ENCODE measurements around the gene RASD1.
"Not testable (repeated sequence)": the region's sequence is repeated elsewhere in the genome, so short reads cannot be mapped to it uniquely, and the experiment has no call there.

The RASD1 gene

DNA sequence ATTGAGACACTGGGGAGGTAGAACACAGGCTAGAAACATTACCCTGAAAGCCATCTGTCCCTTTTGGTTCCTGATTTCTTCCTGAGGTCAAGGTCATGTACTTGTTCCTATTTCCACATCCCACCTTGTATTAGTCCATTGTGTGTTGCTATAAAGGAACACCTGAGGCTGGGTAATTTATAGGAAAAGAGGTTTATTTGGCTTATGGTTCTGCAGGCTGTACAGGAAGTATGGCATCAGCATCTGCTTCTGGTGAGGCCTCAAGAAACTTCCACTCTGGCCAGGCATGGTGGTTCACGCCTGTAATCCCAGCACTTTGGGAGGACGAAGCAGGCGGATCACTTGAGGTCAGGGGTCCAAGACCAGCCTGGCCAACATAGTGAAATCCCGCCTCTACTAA, 26.8 kb downstream of the RASD1 start:
- no peak for DNase-seq (ENCODE audit: low read depth in 2 of 2)

DNA sequence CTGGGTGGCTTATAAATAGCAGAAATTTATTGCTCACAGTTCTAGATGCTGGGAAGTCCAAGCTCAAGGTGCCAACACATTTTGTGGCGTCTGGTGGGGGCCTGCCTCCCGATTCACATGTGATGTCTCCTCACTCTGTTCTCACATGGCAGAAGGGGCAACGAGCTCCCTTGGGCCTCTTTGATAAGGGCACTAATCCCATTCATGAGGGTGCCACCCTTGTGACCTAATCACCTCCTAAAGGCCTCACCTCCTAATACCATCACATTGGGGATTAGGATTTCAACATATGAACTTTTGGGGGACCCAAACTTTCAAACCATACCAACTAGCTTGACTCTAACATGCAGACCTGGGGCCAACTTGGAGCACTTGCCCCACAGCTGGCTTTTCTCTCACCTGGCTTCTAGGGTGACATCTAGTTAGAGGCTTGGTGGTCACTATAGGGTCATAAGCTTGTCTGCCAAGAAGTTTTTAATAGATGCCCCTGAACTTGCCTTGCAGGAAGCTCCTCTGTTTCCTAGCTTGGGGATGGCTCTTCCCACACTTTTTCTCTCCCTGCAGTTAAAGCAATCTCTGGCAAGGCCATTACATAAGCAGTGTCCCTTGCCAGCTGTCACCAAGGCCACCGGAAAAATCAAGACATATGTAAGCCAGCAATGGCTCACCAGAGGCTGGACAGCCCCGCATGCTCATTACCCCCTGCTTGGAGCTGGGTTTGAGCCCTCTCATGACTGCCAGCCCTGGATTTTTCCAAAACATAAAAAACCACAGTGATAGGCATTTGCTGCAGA, 27.8 kb downstream of the RASD1 start:
- no peak for DNase-seq (ENCODE audit: low read depth in 2 of 2)

DNA sequence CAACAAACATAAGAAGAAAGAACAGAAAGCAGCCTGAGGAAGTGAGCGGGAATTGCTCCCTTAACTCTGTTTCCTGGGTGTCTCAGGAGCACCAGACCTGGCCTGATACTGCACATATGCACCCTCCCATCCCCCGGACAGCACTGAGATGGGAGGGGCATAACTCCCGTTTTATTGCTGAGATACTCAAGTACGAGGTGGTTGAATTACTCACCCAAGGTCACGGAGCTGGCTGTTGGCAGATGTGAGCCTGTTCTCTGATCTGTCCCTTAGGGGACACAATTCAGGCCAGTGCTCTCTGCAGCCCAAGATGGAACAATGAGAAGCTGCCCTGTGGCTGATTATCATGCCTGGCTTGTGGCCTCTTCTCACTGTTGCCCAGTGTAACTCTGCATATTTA, 28.5 kb downstream of the RASD1 start:
- DNase-seq (ENCODE audit: low read depth in 2 of 2) = no peak

DNA sequence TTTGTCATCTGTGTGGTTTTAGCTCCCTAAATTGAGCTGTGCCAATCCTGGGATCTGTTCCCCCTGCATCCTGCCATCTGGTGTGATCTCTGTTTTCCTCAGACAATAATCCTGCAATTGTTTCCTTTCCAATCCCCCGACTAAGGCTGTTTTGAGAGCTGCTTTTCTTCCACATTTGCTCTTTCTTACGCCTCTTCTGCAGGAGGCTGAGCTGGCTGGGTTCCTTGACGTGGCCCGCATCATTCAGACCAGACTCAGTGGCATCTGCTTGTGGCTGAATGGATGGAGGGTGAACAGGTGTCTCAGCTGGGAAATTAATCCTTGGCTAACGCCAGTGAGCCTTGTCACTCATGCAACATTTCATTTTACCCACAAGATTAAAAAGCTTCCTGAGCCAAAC, 29.2 kb downstream of the RASD1 start:
- no peak for DNase-seq (ENCODE audit: low read depth in 2 of 2)

GRCh38 chr17:17466511-17466910, 29.7 kb downstream of the RASD1 start:
- DNase-seq (ENCODE audit: low read depth in 2 of 2) = no peak

DNA sequence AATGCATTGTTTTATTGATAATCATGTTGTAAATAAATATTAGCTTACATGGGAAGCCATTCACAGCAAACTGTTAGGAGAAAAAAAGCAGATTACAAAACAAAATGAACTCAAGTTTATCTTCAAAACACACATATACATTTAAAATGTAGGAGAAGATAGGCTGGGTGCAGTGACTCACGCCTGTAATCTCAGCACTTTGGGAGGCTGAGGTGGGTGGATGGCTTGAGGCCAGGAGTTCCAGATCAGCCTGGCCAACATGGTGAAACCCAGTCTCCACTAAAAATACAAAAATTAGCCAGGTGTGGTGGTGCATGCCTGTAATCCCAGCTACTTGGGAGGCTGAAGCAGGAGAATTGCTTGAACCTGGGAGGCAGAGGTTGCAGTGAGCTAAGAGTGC, 30.3 kb downstream of the RASD1 start:
- DNase-seq (ENCODE audit: low read depth in 2 of 2) = not testable (repeated sequence)

DNA sequence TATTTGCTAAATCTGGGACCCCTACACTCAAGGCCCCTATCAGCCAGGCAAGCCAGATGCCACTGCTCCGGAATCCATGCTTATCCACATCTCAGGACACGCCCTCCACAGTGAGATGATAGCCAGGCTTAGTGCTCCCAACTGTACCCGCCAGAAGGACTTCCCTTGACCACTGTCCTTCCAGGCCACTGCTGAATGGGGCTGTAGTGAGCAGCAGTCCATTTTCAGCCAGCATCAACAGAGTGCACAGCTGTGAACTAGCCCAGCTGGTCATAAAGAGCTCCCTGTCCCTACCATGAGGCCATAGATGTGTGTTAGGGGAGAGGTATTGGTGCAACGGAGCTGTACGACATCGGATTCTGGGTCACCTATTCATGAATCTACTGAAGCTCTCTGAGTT, 32.4 kb downstream of the RASD1 start:
- no peak for DNase-seq (ENCODE audit: low read depth in 2 of 2)

GRCh38 chr17:17462048-17462824, 34.0 kb downstream of the RASD1 start:
- no peak for DNase-seq (ENCODE audit: low read depth in 2 of 2)

GRCh38 chr17:17460038-17460437, 36.2 kb downstream of the RASD1 start:
- DNase-seq (ENCODE audit: low read depth in 2 of 2) = no peak

- no peak for DNase-seq (ENCODE audit: low read depth in 2 of 2)
Observed at GRCh38 chr17:17457680-17458079, 38.5 kb downstream of the RASD1 start.

DNA sequence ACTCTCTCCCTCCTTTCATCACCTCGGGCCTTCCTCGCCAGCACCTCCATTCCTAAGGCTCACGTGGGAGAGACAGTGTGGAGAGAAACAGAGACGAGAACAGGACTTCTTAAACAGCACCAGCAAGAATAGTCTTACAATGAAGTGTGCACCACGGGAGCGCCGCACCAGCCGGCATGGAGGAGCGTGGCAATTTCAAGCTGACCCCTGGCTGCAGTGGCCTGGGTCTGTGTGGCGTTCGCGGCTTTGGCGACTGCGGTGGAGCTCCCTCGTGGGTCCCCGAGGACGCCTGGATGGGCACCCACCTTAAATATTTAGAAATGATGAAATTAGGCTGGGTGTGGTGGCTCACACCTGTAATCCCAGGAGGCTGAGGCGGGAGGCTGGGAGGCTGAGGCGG, 39.9 kb downstream of the RASD1 start:
- no peak for DNase-seq (ENCODE audit: low read depth in 2 of 2)

- no peak for DNase-seq (ENCODE audit: low read depth in 2 of 2)
Observed at GRCh38 chr17:17455173-17455572, 41.0 kb downstream of the RASD1 start.

DNA sequence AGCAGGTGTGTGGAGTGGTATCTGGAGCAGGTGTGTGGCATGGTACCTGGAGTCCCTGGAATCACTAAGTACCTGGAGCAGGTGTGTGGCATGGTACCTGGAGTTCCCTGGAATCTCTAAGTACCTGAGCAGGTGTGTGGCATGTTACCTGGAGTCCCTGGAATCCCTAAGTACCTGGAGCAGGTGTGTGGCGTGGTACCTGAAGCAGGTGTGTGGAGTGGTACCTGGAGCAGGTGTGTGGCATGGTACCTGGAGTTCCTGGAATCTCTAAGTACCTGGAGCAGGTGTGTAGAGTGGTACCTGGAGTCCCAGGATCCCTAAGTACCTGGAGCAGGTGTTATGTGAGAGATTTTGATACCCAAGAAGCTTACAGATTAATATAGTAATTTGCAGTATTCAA, 41.5 kb downstream of the RASD1 start:
- not testable (repeated sequence) for DNase-seq (ENCODE audit: low read depth in 2 of 2)

GRCh38 chr17:17454276-17454675, 41.9 kb downstream of the RASD1 start:
- no peak for DNase-seq (ENCODE audit: low read depth in 2 of 2)

DNA sequence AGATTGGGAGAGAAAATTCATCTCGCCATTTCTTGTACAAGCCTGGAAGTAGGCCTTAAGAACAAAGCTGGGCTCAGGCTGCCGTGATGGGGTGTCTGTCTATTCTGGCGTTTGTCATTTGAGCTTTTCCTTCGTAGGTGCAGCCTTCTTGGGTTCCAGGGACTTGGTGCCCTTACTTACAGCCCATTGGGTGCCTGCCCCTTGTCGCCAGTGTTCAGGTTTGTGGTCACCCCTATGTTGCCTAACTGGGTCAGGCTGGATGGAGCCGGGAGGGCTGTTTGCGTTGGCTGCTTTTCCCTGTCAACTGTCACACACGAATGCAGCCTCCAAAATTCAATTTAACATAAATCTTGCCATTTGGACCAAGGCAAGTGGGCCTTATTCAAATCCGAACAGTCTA, 43.1 kb downstream of the RASD1 start:
- no peak for DNase-seq (ENCODE audit: low read depth in 2 of 2)

- DNase-seq (ENCODE audit: low read depth in 2 of 2) = no peak
Observed at GRCh38 chr17:17448723-17449122, 47.5 kb downstream of the RASD1 start.

GRCh38 chr17:17448076-17448475, 48.1 kb downstream of the RASD1 start:
- no peak for DNase-seq (ENCODE audit: low read depth in 2 of 2)

DNA sequence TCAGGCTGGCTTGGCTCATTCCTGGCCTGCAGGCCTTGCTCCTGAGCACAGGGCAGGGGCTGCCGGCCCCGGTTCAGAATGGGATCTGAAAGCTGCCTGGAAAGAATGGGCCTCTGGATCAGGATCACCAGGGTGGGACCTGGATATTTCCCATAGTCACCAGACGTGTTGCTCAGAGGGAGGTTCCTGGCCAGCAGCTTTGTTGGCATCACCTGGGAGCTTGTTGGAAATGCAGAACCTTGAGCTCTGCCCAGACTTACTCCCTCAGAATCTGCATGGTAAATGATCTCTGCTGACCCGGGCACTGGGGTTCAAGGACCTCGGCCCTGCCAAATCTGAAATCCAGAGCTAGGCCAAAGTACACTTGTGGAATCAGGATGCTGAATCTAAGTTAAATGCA, 48.9 kb downstream of the RASD1 start:
- no peak for DNase-seq (ENCODE audit: low read depth in 2 of 2)

DNA sequence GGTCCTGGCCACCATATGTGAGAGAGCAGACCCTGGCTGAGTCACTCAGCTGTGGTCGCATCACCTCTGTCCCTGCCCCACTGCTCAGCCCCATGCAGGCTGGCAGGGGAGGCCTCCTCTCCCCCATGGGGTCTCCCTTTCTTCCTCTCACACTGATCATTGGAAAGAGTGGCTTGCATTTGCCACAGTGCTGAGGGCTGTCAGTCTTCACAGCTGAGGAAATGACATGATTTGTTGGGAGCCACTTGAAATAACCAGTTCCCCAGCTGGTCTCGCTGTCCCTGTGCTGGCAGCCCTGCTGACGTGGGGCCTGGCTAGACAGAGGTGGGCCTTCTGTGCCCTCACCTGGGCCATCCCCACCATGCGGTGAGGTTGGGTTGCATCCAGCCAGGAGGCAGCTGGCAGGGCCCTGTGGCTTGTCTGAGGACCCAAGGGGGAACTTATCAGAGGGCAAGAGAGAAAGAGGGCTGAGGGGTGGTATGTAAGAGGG, 49.5 kb downstream of the RASD1 start:
- no peak for DNase-seq (ENCODE audit: low read depth in 2 of 2)

DNA sequence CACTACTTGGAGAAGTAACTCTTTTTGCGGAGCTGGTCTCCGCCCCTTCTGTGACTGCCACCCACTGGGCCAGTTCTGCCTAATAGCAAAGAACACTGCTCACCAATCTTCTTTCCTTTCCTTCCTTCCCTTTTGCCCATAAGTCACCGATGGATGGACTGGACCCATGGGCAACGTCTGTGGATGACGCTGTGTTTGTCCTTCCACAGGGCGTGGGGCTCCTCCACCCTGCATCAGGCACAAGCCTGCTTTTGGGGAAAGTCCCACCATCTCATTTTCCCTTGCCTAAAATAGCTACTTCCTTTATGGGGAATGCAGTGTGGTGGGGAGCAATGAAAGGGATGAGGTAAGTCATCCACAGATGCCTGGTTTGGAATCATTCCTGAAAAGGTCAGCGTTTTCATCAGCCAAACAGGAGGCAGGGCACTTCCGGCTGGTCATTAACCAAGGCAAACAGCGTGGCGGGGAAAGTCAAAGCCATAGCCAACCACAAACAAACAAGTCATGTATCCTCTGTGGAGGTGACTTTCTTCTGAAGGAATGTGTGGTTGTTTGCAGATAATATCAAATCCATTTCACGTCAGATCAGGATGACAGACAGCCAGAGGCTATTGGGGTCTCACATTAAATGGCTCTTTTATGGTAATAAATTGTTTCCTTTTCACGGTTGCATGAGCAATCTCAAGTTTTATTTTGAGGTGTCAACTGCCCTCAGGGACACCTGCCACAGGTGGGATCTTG, 50.1 kb downstream of the RASD1 start:
- no peak for DNase-seq (ENCODE audit: low read depth in 2 of 2)

- DNase-seq (ENCODE audit: low read depth in 2 of 2) = no peak
Observed at GRCh38 chr17:17445296-17445924, 50.8 kb downstream of the RASD1 start.

Measured in stimulated activated CD8-positive, alpha-beta memory T cell treated with anti-CD3 and anti-CD28 coated beads, Interleukin-15, amount 100 ng/mL, for 48 hours (primary cell).